Hepatocyte (in vitro differentiated cells): Measurements from ENCODE around the gene ALKBH4.

Experiments used
- EZH2 ChIP-seq: fragments of 200-600 bp; sonication (generic); IDR thresholded peaks from 2 replicates; pipeline ENCODE4 v1.6.1; 2016; ENCODE audit warnings: antibody characterized with exemption, mild to moderate bottlenecking, borderline replicate concordance
- EZH2phosphoT487 ChIP-seq: fragments of 200-600 bp; sonication (generic); IDR thresholded peaks from one replicate; pipeline ENCODE4 v1.6.1; 2018; ENCODE audit warnings: antibody characterized with exemption, mild to moderate bottlenecking, low read depth, moderate library complexity; ENCODE audit not compliant: unreplicated experiment, severe bottlenecking
- TF ChIP-seq, protein P1 (sequence below): fragments of 200-600 bp; sonication (generic); IDR thresholded peaks from 2 replicates; pipeline ENCODE4 v1.5.1; 2016; ENCODE audit warnings: antibody characterized with exemption, mild to moderate bottlenecking; ENCODE audit not compliant: poor library complexity

DNA sequence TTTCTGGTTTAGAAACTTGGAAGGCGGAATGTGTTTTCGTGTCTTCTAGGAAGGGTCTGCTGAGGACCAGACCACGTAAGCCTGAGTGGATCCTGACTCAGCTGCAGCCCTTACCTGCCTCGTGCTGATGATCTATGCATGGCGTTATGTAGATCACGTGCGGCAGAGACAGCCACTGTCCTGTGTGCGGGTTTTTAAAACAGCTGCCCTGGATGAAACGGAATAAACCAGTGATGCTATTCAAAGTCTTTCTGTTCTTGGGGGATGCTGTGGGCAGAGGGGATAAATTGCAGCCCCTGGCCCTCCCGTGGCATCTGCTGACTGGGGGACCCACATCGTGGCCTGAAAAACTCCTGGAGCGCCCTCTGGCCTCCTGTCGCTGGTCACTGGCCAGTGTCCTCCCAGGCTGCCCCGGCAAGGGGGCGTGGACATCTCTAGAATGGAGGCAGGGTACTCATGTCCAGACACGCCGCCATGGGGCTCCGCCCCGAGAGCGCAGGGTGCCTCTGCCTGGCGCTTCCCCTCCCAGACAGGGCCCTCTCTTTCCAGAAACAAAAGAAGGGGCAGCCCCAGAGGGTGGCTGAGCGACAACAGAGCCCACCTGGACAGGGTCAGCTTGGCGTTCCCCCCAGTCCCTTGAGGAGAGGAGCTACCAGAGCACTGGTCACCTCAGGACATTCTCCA is 13.2 kb downstream of the ALKBH4 start:
- TF ChIP-seq, protein P1, sequence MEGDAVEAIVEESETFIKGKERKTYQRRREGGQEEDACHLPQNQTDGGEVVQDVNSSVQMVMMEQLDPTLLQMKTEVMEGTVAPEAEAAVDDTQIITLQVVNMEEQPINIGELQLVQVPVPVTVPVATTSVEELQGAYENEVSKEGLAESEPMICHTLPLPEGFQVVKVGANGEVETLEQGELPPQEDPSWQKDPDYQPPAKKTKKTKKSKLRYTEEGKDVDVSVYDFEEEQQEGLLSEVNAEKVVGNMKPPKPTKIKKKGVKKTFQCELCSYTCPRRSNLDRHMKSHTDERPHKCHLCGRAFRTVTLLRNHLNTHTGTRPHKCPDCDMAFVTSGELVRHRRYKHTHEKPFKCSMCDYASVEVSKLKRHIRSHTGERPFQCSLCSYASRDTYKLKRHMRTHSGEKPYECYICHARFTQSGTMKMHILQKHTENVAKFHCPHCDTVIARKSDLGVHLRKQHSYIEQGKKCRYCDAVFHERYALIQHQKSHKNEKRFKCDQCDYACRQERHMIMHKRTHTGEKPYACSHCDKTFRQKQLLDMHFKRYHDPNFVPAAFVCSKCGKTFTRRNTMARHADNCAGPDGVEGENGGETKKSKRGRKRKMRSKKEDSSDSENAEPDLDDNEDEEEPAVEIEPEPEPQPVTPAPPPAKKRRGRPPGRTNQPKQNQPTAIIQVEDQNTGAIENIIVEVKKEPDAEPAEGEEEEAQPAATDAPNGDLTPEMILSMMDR = no peak
- TF ChIP-seq EZH2 (no peak), EZH2phosphoT487 (no peak)
